AG20443 (cell line): ENCODE data around the gene GRM4.
A peak's percentile ranks its signal among the peaks of the same experiment; 100 is the strongest.
"Not testable (repeated sequence)": the region's sequence is repeated elsewhere in the genome, so short reads cannot be mapped to it uniquely, and the experiment has no call there.

Experiments
- DNase-seq: peaks from one replicate; pipeline ENCODE4 v3.0.0; 2012; ENCODE audit warnings: low spot score, mixed read lengths

The GRM4 gene

DNA sequence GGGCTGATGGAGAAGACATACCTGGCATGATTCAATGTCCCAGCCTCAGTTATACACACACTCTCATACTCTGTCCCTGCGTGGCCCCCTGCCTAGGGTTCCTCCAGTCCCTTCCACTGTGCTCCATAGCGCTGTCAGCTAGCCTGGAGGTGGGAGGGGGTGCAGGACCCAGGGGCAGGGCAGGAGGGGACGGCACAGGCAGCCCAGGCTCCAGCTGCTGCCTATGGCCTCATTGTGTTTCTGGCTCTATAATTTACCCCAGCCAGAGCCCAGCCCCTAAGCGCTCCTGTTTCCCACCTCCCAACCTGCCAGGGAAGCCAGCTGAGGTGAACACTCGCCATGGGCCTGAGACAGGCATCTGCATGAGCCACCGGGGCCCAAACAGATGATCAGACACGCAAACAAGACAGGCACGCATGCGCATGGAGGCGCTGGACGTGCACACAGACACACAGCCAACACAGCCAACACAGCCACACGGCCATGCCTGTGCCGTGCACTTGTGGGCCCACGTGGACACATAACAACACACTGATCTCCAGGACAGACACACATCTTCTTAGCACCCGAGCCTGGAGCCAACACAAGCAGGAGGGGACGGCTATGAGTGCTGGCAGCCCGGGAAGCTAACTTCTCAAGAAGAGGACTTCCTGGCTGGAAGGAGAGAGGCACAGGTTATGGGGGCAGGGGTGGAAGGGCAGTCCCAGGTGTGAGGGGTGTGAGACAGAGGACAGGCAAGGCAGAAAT, 124.9 kb downstream of the GRM4 start:
- DNase-seq, result no peak

DNA sequence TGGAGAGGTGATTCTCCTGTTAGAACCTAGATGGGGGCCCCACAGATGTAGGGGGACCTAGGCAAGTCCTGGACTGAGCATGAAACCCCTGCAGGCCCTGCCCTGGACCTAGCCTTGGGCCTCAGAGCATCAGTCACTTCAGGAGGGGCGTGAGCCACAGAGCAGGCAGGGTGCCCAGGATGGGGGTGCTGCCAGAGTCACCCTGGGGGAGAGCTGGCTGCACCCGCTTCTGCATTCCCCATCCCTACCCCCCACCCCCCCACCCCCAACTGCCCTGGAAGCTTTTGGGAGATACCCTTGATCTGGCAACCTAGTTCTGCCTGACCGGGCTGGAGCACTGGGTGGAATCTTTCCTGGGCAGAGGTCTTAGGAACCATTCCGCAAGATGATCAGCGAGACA, 125.6 kb downstream of the GRM4 start:
- DNase-seq, result no peak

DNA sequence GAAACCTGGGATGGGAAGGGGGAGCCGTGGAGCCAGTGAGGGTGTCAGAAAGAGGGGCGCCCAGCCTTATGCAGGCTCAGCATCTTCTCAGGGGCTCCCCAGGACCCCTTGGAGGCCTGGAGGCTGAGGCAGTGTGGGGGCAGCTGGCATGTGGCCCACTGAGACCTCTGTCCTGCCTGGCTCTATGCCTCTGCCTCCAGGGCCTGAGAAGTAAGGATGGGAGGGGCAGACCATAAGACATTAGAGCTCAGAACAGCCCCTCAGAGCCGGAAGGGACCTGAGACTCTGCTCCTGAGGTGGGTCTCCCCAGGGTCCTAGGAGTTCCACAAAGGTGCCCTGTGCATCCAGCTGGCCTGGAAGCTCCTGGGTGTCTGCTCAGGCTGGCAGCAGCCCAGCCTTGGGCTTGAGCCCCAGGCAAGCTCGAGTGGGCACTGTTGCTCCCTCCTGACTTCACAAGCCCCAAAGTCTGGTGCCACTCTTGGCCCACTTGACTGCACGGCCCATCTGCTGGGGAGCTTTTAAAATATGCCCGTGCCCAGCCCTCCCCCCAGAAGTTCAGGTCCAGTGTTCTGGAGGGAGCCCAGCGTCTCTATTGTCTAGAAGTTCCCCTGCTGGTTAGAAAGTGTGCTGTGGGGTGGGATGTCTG, 126.8 kb downstream of the GRM4 start:
- DNase-seq, result no peak

DNA sequence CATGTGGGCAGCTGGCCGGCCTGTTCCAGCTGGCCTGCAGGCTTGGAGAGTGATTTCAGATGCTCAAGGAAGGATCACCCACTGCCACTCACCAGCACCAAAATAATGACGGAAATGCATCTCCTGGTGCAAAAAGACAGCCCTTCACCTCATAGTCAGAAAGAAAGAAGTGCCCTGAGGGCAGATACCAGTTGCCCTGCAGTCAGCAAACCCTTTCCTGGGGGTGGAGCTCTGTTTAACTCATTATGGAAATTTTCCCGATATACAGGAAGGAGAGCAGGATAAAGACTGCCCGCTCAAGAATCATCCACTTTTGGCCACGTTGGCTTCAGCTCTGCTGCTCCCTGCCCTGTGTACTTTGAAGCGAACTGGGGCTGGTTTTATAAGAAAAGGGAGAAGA, 127.9 kb downstream of the GRM4 start:
- no peak for DNase-seq

DNA sequence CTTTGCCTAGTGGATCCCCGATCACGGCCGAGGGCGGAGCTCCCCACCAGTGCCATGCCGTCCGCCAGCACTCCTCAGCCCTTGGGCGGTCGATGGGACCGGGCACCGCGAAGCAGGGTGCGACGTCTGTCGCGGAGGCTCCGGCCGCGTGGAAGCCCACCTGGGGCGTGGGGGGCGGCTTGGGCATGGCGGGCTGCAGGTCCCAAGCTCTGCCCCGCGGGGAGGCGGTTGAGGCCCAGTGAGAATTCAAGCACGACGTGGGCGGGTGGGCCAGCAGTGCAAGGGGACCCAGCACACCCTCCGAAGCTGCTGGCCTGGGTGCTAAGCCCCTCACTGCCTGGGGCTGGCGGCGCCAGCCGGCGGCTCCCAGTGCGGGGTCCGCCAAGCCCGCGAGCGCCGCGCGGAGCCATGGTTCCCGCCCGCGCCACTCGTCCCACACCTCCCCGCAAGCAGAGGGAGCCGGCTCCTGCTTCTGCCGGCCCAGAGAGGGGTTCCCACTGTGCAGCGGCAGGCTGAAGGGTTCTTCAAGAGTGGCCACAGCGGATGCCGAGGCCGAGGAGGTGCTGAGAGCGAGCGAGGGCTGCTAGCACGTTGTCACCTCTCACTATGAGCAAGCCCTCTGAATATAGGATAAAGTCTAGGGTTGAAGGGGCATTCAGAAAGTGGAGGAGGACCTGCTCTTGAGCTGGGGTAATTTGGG, 128.6 kb downstream of the GRM4 start:
- no peak for DNase-seq

DNA sequence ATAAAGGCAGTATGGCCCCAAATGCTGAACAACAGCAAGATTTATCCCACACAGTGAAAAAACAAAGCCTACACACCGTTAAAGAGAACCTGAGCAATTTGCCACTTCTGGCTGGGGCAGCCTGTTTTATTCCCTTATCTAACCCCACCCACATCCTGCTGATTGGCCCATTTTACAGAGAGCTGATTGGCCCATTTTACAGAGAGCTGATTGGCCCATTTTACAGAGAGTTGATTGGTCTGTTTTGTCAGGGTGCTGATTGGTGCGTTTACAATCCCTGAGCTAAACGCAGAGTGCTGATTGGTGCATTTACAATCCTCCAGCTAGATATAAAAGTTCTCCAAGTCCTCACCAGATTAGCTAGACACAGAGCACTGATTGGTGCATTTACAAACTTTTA, 129.3 kb downstream of the GRM4 start:
- DNase-seq, result not testable (repeated sequence)

DNA sequence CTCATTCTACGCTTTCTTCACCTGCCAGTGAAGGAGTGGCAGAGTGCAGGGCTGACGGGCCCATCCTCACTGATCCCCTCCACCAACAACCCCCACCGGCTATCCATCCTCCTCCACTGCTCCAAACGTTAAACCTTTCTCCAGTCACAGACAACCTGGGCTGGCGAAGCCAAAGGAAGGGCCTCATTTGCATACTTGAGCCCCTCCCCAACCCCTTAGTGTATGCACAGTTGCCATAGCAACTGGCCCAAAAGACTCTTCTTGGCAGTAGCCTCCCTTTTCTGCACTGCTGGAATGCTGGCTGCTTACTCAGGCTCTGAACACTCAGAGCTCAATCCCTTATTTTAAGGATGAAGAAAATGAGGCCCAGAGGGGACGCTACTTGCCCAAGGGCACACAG, 130.3 kb downstream of the GRM4 start:
- peak; percentile 38 for DNase-seq

DNA sequence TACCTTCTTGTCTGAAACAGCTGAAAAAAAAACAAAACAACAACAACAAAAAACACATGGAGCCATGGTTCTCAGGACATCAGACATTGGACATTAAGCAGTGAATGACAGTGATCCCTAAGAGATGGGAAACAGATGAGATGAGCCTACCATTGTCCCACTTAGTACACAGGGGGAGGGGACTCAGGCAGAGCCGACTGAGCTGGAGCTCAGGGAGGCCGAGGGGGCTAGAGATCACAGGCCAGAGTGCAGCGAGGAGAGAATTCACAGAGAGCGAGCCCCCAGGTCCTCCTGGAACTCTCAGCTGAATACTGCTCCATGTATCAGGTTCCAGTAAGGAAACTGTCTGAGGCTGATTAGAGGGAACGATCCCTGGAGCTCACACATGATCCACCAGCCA, 134.6 kb downstream of the GRM4 start:
- no peak for DNase-seq

DNA sequence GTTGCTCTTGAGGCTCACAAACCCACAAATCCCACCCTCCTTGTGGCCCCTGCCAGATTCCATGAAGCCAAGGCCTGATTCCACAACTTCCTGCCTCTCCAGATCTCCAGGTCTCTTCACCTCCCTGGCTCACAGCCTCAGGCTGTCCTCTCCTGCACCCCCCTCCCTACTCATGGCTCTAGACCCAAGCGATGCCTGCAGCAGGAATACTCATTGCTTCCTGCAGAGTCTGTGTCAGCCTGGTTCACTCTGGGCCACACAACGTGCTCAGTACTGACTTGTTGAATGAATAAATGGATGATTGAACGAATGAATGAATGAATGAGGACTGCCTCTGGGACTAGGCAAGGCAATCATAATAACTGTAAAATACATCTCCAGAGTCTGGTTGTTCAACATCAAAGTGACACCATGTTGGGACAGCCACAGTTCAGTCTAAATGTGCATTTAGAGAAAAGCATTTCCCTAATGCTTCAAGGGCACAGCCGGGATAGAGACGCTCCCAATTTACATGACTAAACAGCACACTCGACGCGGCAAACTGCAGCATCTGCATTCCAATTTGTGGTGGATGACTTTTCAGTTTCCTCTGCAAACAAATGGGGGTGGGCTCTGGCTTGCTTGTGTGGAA, 139.9 kb downstream of the GRM4 start:
- no peak for DNase-seq

DNA sequence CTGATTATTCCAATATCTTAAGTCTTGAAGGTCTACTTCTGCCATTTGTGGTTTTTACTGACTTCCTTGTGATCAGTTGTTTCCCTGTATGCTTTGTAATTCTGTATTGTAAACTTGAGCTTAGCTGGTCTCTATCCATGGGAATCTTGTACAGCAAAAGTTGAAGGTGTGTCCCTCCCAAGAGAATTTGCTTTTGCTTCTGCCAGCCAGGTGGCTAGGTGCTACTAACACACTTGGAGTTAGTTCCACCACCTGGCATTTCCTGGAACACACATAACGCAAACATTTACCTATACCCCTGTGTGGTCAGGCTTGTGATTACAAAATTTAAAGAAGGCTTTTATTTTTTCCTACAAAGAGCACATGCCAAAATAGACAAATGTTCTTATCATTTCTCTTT, 141.2 kb downstream of the GRM4 start:
- no peak for DNase-seq

DNA sequence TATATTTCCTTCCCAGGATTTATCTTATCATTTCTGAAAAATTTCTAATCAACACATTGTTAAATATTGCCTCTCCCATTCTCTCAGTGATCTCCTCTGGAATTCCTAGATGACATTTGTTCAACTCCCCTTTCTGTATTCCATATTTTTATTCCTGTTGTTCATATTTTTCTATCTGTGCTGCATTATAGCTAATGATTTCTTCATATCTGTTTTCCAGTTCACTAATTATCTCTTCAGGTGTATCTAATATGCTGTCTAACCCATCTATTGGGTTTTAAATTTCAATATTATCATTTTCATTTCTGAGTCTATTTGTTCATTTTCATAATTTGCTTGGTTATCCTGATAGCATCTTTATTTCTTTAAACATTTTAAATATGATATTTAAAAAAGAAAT, 141.9 kb downstream of the GRM4 start:
- DNase-seq, result no peak

DNA sequence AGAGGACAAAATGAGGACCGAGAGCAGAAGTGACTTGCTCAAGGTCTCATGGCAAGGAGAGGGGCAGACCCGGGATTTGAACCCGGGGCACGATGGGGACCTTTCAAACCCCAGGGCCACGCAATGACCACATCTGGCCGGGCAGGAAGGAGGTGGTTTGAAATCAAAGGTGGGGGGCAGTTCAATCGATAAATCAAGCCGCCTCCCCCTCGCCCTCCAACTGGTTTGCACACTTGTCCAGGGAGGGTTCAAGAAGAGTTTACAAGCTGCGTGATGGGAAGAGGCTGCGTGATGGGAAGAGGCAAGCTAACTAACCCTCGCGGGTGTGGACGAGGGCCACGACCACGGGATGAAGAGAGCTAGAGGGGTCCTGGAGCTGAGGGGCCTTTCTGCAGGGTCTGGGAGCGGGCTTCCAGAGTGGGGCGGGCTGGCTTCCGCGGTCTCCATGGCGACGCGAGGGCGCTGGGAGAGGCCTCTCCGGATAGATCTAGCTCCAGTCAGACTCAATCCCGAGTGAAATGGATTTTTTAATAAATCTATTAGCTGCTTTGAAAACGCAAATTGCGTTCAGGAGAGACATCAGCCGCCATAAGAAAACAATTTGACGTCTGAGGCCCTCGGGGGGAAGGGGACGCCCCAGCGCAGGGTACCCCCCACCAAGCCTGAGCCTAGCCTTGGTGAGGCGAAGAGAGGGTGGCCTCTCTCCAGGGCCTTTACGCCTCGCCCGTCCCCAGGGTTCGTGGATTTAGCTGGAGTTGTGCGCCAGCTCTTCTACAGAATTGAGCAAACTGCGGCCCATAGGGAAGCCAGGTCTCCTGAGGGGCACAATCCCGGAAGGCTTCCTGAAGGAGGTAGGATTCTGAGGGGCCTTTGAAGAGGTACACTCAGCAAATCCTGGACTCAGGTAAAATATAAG, 143.9 kb downstream of the GRM4 start:
- no peak for DNase-seq

DNA sequence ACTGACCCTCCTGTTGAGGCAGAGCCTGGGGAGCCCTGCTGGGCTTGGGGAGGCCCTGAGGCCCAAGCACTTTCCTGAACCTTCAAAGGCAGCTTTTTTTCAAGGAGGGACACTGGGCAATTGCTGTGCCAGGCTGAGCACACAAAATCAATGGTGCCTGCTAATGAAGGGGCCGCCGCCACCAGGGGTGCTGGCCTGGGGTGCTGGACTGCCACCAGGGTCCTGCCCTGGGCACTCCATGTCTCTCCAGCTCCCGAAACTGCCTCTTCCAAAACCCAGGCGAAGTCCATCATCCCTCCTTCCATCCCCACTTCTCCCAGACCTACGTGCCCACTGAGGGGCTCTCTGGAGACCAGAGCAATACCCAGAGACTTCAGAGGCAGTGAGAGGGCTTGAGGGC, 145.6 kb downstream of the GRM4 start:
- no peak for DNase-seq

DNA sequence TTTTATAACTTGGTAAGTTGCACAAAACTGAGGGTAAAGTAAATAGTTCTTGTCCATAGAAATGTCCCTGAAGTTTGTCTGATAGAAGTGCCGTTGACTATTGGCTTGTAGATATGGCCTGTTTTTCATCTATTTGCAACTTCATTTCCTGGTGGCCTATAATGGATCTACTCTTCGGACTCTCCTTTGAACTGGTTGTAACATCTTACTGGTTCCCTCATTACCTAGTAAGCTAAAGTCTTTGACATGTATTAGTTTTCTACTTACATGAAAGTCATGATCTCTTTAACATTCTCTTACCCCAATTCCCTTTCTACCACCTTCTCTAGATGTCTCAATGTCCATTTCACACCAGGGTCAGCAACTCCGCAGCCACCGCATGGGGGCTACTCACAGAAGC, 146.3 kb downstream of the GRM4 start:
- DNase-seq, result no peak

DNA sequence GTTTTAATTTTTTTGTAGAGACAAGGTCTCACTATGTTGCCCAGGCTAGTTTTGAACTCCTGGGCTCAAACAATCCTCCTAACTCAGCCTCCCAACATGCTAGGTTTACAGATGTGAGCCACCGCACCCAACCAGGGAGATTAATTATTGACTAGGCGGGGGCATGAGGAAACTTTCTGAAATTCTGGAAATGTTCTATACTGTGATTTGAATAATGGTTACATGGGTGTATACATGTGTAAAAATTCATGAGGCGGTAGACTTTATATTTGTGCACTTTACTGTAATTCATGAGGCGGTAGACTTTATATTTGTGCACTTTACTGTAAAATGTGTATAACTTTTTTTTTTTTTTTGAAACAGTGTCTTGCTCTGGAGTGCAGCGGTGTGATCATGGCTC, 147.2 kb downstream of the GRM4 start:
- no peak for DNase-seq

DNA sequence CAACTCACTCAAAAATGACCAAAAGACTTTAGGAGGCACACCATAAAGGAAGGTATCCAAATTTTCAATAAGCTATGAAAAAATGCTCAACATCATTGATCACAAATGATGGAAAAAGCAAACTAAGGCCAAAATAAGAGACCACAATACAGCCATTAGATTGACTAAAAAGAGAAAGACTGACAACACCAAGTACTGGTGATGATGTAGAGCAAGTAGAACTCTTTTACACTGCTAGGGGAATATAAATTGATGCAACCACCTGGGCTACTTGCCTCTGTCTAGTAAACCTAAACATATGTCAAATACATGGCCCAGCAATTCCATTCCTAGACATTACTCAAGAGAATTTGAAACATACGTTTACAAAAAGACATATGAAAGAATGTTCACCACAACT, 148.6 kb downstream of the GRM4 start:
- DNase-seq, result no peak

DNA sequence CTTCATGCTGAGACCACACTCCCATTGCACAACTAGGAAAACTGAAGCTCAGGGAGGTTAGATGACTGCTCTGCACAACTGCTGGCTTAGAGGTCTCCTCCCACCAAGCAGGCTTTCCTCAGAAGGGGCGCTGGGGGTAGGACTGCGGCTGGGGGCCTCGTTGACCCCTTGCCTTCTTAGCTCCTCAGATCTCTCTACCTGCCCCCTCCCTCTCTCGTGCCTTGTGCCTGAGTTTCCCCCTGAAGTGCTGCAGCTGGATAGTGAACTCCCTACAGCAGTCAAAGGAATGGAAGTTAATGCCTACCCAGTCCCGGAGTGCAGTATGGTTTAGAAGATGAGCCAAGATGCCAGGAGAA, 149.8 kb downstream of the GRM4 start:
- no peak for DNase-seq

DNA sequence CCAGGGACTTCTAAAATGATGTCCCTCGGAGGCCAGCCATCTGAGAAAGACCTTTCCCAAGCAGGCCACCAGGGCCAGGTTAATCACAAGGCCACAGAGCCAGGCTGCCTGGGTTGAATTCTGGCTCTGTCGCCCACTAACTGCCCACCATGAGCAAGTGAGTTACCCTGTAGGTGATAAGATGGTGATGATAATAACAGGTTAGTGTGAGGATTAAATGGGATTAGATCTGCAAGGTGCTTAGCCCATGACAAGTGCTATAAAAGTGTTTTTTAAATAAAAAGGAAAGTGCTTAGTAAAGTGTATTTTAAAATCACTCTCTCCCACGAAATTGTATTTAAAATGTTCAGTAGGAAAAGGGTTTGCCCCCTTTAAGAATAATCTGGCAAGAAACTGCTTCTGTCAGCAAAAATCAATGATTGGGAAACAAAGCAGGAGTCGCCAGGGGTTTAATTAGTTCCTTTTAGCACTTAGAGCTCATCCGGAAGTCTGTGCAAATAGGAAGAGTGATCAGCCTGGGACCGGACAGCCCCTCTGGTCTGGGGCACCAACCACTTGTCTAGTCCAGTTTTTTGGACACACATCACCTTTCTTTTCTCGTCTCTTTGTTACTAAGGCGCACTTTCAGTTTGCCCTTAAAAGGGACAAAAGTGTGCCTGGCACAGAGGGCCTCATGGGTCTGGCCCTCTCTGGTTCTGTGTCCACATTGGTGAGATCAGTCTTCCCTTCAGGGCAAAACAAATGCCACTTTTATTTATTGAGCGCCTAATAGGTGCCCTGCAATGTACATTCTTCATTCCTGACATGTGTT, 150.4 kb downstream of the GRM4 start:
- no peak for DNase-seq

DNA sequence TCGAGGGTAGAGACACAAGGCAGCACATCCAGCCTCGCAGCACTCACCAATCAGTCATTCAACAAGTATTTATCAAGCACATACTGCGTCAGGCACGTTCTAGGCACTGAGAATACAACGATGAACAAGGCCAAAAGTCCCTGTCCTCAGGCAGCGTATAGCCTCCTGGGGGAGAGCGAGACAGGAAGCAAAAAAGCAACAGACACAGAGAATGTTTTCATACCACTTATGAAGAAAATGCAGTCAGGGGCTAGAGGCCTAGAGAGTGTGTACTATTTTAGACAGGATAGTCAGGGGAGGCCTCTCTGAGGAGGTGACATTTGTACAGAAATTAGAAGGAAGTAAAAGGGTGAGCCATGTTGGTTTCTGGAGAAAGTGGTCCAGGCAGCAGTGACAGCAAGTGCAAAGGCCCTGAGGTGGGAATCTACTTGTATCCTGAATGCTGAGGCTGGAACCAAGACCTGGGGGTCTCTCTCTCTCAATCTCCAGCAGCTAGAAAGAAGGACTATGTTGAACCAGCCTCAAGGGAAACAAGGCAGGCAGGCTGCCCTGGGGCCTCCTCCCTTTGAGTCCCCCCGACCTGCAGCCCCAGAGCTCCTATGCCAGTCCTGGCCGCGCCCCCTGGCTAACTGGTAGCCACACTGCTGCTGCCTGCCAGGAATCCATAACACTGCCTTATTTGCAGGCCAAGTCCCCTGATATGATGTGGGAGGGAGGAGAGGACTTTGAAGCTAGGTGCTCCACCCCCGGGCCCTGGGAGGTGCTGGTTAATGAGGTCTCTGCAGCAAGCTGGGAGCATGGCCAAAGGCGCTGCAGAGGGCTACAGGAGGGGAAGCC, 151.2 kb downstream of the GRM4 start:
- DNase-seq, result no peak
